Activated CD8-positive, alpha-beta memory T cell treated with anti-CD3 and anti-CD28 coated beads for 36 hours (primary cell): ENCODE measurements around the gene ALG6. TPM values are rescaled to one million over a fixed set of nuclear protein-coding genes. Genes with fewer than 3 reads are reported as not detected.

Experiments used
- CTCF ChIA-PET: fragments of 350-600 bp; sonication (Branson Sonifier 250); formaldehyde crosslinking; loops from one replicate; lab custom pipeline; 2021; ENCODE audit warnings: antibody characterized with exemption; lab: Charles Lee
- POLR2A ChIA-PET: fragments of 350-600 bp; sonication (Branson Sonifier 250); formaldehyde crosslinking; loops from one replicate; lab custom pipeline; 2021; ENCODE audit warnings: antibody characterized with exemption; lab: Charles Lee
- total RNA-seq, 2 experiments: library from RNA; stranded (reverse); gene quantifications; one replicate each; pipeline ENCODE4 v1.2.3, GENCODE V29; 2021

Gene ALG6
- total RNA-seq, result 10 to 100 TPM; 21.0 to 22.6 TPM

DNA sequence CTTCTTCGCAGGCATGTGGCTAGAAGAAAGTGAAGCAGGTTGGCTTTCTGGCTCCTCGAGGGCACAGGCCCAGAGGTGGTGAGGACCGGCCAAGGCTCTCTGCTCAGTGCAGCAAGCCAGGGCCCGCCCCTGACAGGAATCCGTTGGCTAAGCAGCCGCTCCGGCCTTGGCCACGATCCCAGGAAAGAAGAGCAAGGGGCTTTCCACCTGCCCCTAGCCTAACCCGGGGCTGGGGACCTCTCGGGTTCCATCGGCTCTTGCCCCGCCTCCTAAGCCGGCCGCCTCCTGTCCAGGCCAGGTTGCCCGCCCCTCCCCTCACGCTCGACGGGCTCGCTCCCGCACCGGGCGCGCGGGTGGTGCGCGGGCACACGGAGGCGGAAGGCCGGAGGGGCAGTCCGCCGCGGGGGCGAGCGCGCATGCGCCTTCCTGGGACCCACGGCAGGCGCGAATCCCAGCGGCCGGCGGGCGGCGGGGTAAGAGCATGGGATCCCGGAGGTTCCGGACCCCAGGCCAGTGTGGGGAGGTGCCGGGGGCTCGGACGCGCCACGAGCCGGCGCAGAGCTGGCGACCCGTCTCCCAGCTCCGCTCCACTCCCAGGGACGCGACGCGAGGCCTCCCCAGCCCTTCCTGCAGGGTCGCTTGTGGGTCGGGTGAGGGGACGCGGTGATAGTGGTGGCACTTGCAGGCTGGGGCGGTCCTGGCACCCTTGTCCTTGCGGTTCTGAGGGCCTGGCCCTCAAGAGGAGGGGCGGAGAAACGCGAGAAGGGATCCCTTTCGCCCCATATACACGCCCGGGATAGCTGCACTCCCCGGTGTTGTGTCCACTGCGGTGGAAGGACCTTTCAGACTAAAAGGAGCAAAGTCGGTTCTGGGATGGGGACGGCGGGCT lies at the start of gene ALG6:
Gene ALG6, plus strand, starts transcription at position 413 of the 889 bp plus-strand sequence. CDS start 3,351 bp downstream, outside the sequence.
- ChIA-PET CTCF (interaction anchor here (0.9 kb wide), 1 partner anchor 125 kb away, joined by 3 read pairs; no protein-coding TSS in a partner anchor), POLR2A (interaction anchor here (0.6 to 0.7 kb wide), 3 partner anchors 8 to 156 kb away, joined by 3 read pairs; partner anchors contain the start of genes EFCAB7 and ITGB3BP)

DNA sequence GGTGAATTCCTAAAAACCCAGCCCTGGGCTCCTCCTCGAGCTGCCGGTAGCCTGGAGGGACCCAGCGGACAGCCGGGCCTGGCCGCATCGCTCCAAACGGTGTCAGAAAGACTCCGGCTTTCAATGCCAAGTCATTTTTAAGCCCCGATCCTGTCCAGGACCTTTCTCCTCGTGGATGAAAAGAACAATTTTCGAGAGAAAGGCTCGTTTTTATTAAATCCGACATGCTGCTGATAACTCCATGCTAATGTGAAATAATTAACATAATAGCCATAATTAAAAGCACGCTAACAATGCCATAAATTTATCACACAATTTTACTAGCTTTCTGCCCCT lies 49.6 kb upstream of the ALG6 start:
- CTCF ChIA-PET, result interaction anchor here (2.1 kb wide), 1 partner anchor 11 kb away, joined by 13 read pairs; no protein-coding TSS in a partner anchor
- POLR2A ChIA-PET, result no interaction called here

DNA sequence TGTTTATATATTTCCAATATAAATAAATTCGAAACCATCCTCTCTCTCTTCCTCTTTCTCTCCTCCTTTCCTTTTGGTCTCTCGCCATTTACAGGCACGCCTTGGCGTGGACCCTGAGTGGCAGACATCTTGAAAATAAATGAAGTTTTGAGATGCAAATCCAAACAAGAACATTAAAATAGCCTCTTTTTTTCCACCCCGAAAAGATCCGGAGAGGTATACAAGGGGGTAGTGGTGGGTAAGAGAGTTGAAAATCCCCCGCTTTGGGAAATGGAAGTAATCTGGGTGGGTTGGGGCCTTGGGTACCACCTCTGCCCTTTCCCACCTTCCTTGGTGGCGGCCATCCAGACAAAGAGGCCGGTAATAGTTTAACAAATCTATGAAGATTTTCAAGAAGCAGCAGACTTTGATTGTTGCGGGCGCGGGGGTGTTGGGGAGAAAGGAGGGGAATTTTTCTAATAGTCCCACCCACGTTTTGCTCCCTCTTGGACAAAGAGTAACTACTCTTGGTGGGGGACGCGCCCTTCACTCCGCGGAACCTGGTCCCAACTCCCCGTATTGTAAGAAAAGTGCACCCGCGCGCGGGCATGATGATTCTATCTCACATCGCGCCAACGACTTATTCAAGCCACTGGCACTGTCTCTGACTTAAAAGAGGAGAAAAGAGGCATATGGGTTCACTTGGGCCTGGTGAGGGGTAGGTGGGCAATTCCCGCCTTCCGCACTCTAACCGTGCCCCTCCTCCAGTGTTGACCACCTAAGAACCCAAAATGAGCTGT lies 49.0 kb upstream of the ALG6 start:
- POLR2A ChIA-PET, result no interaction called here
- CTCF ChIA-PET, result interaction anchor here (1.5 to 2.1 kb wide), 2 partner anchors 11 to 13 kb away, joined by 3 to 13 read pairs; no protein-coding TSS in a partner anchor

DNA sequence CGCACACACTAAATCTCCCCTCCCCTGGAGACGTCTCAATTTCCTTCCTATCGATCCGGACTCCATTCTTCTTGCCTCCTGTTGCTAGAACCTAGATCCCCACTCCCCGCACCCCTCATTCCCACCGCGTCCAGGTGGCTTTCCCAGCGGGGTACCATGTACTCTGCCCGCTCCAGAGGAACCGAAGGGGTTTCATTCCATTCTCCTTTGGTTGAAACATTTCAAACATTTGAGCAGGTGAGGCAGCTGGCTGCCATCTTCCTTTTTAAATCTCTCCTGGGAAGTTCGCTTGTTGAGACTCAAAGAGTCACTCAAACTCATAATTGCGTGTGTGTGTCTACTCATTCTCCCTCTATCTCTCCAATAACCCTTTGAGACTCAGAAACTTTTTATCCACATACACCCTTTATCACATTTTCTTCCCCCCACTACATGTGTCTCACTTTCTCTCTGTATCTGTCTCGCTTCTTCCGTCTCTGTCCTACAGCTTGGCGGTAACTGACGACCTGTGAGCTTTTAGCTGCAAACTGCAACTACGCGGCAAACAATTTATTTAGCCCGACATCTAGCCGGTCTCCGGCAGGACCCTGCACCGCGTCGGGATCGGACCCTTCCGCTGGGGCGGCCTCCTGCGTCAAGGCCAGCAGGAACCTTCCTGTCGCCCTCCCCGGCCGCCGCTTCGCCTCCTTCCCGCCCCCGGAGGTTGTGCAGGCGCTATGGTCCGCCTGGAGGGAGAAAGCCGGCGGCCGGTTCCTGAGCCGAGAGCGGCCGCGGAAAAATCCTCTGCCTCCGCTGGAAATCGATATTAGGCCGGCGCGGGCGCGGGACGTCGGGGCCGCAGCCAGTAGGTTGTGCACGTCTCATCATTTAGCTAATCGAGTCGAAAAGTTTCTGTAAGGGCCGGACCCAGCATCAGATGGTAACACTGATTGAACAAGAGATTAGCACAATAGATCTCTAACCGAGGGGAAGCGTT lies 48.1 kb upstream of the ALG6 start:
- ChIA-PET CTCF (interaction anchor here (1.1 to 1.7 kb wide), 3 partner anchors 10 to 14 kb away, joined by 3 to 4 read pairs (median 4); no protein-coding TSS in a partner anchor), POLR2A (no interaction called here)

DNA sequence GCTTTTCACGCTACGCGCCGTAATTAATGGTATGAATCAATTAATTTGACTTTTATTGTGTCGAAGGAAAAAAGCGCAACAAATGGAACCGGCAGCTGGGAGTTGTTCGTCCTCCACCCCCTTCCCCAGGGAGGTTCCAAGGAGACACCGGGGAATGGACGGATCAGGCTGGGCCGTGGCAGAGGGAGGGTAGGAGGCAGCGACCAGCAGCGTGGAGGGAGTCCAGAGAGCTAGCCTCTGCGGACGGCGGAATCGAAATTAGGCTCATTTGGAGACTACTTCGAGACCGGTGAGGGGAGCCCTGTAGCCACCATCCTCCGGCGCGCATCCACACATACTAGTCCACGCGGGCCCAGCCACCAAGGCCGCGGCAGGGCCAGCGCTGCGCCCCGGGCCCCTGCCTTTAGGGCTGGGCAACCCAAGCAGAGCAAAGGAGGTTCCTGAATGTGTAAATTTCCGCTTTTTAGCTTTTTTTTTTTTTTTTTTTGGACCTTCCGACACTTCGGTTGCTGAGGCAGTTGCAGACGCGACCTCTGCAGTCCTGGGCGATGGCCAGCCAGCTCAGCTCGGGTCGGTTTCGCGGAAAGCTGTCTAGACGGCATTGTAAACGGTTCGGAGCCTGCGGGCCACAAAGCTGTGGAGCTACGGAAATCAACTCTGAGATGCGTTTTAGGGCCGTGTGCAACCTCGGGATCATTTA lies 47.3 kb upstream of the ALG6 start:
- ChIA-PET POLR2A (no interaction called here), CTCF (interaction anchor here (1.1 to 1.7 kb wide), 3 partner anchors 9 to 13 kb away, joined by 3 to 4 read pairs (median 4); no protein-coding TSS in a partner anchor)

DNA sequence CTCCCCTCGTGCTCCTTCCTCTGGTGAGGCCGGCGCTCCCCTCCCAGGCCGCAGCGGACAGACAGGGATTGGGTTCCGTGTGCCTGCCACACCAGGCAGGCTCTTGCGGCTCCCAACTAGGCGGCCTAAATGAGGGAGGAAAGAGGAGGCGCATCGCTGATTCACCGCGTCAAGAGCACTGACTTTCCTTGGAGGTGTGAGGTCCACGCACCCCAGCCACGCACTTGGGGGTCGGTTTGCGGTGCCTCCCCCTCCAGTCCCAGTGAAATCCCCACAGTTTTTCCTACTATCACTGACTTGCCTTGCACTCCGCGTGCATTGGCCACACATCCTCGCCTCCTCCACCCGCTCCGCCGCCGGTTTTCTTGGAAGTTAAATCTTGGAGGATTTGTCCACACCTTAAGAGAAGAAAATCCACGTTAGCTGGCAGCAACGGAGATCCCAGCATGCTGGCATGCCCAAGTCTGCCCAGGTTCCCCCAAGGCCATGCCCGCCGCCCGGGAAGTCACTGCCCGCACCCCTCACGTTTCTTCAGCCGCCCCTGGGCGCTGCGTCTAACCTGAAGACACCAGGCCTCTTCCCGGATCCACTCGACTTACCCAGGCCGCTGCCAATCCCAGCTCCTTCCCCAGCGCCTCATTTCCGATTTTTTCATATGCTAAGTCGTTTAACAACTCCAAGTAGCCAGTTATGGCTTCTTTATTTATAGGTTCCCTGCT lies 46.2 kb upstream of the ALG6 start:
- CTCF ChIA-PET, result interaction anchor here (1.7 kb wide), 1 partner anchor 8 kb away, joined by 4 read pairs; no protein-coding TSS in a partner anchor
- POLR2A ChIA-PET, result no interaction called here

DNA sequence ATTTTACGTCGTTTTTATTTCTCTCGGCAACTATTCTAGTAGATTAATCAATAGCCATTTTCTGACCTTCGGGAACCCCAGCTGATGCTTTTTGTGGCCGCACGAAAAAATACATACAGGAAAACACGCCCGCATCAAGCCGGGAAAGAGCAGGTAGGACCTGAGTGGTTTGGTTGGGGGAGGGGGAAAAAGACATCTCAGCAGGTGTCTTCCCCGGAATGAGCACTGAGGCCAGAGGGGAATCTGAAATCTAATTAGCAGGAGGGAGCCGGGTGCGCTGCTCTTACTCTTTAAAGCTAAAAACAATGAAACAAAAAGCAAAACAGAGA lies 45.7 kb upstream of the ALG6 start:
- POLR2A ChIA-PET, result no interaction called here
- CTCF ChIA-PET, result no interaction called here

DNA sequence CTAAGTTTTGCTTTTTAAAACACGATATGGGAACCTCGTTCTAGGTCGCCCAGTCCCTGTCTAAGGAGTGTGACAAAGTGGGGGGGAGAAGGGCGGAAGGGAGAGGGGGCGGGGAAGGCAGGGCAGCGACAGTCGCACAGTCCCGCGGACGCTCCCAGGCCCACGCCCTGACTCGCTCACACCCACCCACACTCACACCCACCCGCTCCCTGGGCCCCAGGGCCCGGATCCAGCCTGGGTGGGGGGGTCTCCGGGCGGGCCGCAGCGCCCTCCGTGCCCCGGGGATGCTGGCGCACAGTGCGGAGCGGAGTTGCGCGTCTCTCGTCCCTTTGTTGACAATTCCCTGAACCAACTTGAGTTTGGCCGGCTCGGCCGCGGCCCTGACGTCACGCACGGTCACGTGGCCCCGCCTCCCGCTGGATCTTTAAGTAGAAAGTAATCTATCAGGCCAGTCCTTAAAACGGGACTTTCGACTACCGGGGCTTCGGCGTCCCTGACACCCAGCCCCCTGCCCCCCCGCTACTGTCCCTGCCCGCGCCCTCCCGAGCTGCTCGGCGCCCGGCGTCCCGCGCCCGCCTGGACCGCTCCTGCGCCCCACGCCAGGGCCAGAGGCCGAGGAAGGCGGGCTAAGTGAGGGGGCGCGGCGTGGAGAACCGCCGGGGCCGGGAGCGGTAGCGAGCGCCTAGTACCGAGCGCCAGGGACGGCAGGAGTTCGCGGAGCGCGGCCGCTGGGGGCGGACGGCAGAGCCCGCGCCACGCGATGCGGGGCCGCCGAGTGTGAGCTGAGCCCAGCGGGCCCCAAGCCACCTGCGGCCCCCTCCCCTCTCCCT lies 45.1 kb upstream of the ALG6 start, which contains the start of gene FOXD3:
Gene FOXD3, plus strand, starts transcription at position 454 of the 830 bp plus-strand sequence. CDS start 492 bp downstream, outside the sequence.
- ChIA-PET CTCF (interaction anchor here (0.5 kb wide), 1 partner anchor 141 kb away, joined by 4 read pairs; no protein-coding TSS in a partner anchor), POLR2A (no interaction called here)

DNA sequence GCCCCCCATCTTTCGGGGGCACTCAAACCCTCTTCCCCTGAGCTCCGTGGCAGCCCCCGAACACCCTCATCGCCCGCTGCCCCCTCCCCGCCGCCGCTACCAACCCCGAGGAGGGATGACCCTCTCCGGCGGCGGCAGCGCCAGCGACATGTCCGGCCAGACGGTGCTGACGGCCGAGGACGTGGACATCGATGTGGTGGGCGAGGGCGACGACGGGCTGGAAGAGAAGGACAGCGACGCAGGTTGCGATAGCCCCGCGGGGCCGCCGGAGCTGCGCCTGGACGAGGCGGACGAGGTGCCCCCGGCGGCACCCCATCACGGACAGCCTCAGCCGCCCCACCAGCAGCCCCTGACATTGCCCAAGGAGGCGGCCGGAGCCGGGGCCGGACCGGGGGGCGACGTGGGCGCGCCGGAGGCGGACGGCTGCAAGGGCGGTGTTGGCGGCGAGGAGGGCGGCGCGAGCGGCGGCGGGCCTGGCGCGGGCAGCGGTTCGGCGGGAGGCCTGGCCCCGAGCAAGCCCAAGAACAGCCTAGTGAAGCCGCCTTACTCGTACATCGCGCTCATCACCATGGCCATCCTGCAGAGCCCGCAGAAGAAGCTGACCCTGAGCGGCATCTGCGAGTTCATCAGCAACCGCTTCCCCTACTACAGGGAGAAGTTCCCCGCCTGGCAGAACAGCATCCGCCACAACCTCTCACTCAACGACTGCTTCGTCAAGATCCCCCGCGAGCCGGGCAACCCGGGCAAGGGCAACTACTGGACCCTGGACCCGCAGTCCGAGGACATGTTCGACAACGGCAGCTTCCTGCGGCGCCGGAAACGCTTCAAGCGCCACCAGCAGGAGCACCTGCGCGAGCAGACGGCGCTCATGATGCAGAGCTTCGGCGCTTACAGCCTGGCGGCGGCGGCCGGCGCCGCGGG lies 44.2 kb upstream of the ALG6 start:
- CTCF ChIA-PET, result no interaction called here
- POLR2A ChIA-PET, result no interaction called here

DNA sequence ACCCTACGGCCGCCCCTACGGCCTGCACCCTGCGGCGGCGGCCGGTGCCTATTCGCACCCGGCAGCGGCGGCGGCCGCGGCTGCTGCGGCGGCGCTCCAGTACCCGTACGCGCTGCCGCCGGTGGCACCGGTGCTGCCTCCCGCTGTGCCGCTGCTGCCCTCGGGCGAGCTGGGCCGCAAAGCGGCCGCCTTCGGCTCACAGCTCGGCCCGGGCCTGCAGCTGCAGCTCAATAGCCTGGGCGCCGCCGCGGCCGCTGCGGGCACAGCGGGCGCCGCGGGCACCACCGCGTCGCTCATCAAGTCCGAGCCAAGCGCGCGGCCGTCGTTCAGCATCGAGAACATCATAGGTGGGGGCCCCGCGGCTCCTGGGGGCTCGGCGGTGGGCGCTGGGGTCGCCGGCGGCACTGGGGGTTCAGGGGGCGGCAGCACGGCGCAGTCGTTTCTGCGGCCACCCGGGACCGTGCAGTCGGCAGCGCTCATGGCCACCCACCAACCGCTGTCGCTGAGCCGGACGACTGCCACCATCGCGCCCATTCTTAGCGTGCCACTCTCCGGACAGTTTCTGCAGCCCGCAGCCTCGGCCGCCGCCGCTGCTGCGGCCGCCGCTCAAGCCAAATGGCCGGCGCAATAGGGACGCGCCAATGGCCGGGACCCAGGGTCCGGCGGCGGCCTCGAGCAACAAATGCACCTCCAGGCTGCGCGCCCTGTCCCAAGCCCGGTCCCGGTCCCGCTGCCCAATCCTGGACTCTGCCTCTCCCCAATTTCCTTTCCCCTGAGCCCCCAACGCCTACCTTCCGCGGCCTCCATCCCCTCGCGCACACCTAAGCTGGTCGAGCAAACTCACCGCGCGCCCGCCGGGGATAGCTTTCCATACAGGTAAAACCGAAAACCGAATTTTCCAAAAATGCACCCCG lies 43.3 kb upstream of the ALG6 start:
- ChIA-PET POLR2A (no interaction called here), CTCF (no interaction called here)

DNA sequence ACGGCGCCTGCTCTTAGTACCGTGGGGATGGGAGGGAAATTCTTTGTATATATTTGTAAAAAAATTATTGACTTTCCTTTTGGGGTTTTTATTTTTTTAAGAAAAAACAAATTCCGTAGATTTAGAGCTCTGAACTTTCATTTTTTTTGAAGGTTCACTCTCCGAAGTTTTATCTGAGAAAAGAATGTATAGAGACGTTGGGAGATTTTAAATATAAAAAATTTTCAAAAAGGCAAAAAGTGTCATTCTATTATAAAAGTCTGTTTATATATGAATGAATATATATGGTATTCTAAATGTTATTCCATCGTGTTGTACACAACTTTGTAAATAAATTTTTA lies 42.7 kb upstream of the ALG6 start:
- ChIA-PET POLR2A (no interaction called here), CTCF (no interaction called here)

DNA sequence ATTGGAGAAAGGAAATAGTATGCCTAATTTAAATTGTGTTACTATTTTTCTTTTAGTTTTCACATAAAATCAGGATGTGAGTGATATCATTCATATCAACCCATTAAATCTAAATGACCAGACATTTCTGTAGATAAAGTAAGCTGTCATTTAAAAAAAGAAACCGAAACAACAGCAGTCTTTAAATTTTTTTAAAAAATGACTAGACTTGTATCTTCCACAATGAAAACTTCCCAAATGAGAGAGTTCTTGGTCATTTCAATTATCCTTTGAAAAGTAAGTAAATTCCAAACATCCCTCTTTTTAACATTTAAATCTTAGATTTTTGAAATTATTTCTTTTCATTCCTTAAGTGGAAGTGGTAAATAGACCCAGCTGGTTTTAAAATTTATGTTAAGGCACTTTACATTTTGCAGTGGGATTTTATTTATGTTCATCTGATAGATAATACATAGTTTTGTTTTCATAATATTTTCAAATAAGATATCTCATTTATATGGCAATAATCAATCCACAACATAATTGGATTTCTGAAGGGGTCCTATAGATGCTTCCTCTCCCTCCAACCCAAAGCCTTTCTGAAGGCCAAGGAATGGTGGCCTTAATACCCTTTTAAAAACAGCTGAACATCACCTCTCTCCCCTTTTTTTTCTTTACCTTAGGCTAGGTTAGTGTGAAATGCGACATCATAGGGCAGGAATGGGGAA lies 42.0 kb upstream of the ALG6 start:
- POLR2A ChIA-PET, result no interaction called here
- CTCF ChIA-PET, result no interaction called here

DNA sequence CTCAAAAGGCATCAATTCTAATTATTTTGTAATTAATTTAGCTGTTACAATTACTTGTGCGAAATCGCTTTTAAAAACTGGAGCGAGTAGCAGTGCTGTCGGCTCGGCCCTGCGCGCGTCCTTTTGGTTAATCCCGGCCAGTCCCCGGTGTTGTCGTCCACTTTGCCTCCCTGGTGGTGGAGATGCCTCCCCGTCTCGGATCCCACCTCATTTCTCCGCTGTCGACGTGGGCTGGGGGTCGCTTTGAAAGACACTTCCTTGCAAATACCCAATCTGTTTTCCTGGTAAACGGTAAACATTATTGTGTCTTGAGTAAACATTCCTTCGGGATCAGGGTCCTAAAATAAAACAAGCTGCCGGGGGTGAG lies 41.3 kb upstream of the ALG6 start:
- ChIA-PET CTCF (interaction anchor here (0.6 kb wide), 1 partner anchor 76 kb away, joined by 4 read pairs; no protein-coding TSS in a partner anchor), POLR2A (no interaction called here)
